GM23338 (cell line): ENCODE data around the gene MTCL1. TPM values are rescaled to one million over a fixed set of nuclear protein-coding genes. Genes with fewer than 3 reads are reported as not detected.

Experiments used
- ATAC-seq: fragments of 200-7000 bp; cut with Tn5 transposase; 3 replicates; pipeline ENCODE4 v1.9.1; 2020
- DNase-seq: peaks from one replicate; pipeline ENCODE4 v3.0.0-alpha.2; 2015; ENCODE audit warnings: low spot score
- H2AFZ ChIP-seq: fragments of 200-600 bp; sonication (generic); 2 replicates; pipeline ENCODE4 v1.8.0; 2016; ENCODE audit warnings: antibody characterized with exemption, mild to moderate bottlenecking, moderate library complexity
- H3F3A ChIP-seq: fragments of 200-600 bp; sonication (generic); replicated peaks from 2 replicates; pipeline ENCODE4 v1.8.0; 2017; ENCODE audit warnings: antibody characterized with exemption, mixed run types, low read depth
- H3K27ac ChIP-seq: fragments of 200-600 bp; sonication (generic); 2 replicates; pipeline ENCODE4 v1.6.1; 2016; ENCODE audit warnings: low read depth
- H3K27me3 ChIP-seq: fragments of 200-600 bp; sonication (generic); 2 replicates; pipeline ENCODE4 v1.8.0; 2016; ENCODE audit warnings: mild to moderate bottlenecking, mixed run types, moderate library complexity; ENCODE audit not compliant: insufficient read depth
- H3K36me3 ChIP-seq: fragments of 200-600 bp; sonication (generic); 2 replicates; pipeline ENCODE4 v1.8.0; 2016; ENCODE audit warnings: mild to moderate bottlenecking; ENCODE audit not compliant: insufficient read depth
- H3K4me1 ChIP-seq: fragments of 200-600 bp; sonication (generic); 2 replicates; pipeline ENCODE4 v1.8.0; 2016; ENCODE audit warnings: mild to moderate bottlenecking, moderate library complexity; ENCODE audit not compliant: insufficient read depth
- H3K4me2 ChIP-seq: fragments of 200-600 bp; sonication (generic); 2 replicates; pipeline ENCODE4 v1.7.1; 2017; ENCODE audit warnings: mixed run types
- H3K4me3 ChIP-seq: fragments of 200-600 bp; sonication (generic); 2 replicates; pipeline ENCODE4 v1.6.1; 2016; ENCODE audit warnings: mixed run types
- H3K79me2 ChIP-seq: fragments of 200-600 bp; sonication (generic); replicated peaks from 2 replicates; pipeline ENCODE4 v1.8.0; 2017; ENCODE audit warnings: mild to moderate bottlenecking; ENCODE audit not compliant: insufficient read depth
- H3K9me2 ChIP-seq: fragments of 200-600 bp; sonication (generic); 2 replicates; pipeline ENCODE4 v1.8.0; 2017; ENCODE audit not compliant: insufficient read depth
- H4K20me1 ChIP-seq: fragments of 200-600 bp; sonication (generic); replicated peaks from 2 replicates; pipeline ENCODE4 v1.8.0; 2017; ENCODE audit warnings: mild to moderate bottlenecking; ENCODE audit not compliant: insufficient read depth
- H3K27ac Mint-ChIP-seq: 2 replicates; pipeline ENCODE4 v1.8.0; 2020; ENCODE audit warnings: inconsistent platforms, mild to moderate bottlenecking, moderate library complexity, mixed read lengths
- H3K27me3 Mint-ChIP-seq: 3 replicates; pipeline ENCODE4 v1.8.0; 2022; ENCODE audit warnings: low read depth, mild to moderate bottlenecking, moderate library complexity, mixed read lengths, inconsistent platforms; ENCODE audit not compliant: insufficient read depth, poor library complexity
- H3K36me3 Mint-ChIP-seq: 3 replicates; pipeline ENCODE4 v1.8.0; 2021; ENCODE audit warnings: low read depth, mild to moderate bottlenecking, inconsistent platforms, moderate library complexity, mixed read lengths
- H3K4me1 Mint-ChIP-seq: 3 replicates; pipeline ENCODE4 v1.8.0; 2020; ENCODE audit warnings: mild to moderate bottlenecking, inconsistent platforms, mixed read lengths
- H3K4me3 Mint-ChIP-seq: 3 replicates; pipeline ENCODE4 v1.8.0; 2021; ENCODE audit warnings: moderate library complexity, mild to moderate bottlenecking, inconsistent platforms, mixed read lengths
- H3K9me3 Mint-ChIP-seq: 3 replicates; pipeline ENCODE4 v1.8.0; 2020; ENCODE audit warnings: moderate library complexity, mild to moderate bottlenecking, inconsistent platforms, mixed read lengths
- CREB1 ChIP-seq: fragments of 250-450 bp; sonication (Bioruptor Pico); IDR thresholded peaks from 2 replicates; pipeline ENCODE4 v1.5.0; 2020; ENCODE audit warnings: low read depth, mild to moderate bottlenecking, moderate library complexity
- CTCF ChIP-seq, 2 experiments: fragments of 200-600 bp in 1 of 2; sonication (generic) in 1 of 2; conservative IDR thresholded peaks; 2 replicates each; pipeline versions ENCODE4 v1.5.1 to v1.6.1; 2016 to 2017; ENCODE audit warnings: antibody characterized with exemption in 2 of 2, low read depth in 2 of 2, mild to moderate bottlenecking in 2 of 2, moderate library complexity in 1 of 2
- EZH2 ChIP-seq: fragments of 200-600 bp; sonication (generic); IDR thresholded peaks from one replicate; pipeline ENCODE4 v1.8.0; 2017; ENCODE audit warnings: antibody characterized with exemption, mild to moderate bottlenecking, low read depth; ENCODE audit not compliant: unreplicated experiment
- EZH2phosphoT487 ChIP-seq: fragments of 200-600 bp; sonication (generic); IDR thresholded peaks from one replicate; pipeline ENCODE4 v1.8.1; 2018; ENCODE audit warnings: antibody characterized with exemption; ENCODE audit not compliant: unreplicated experiment
- JUNB ChIP-seq: IDR thresholded peaks from one replicate; pipeline ENCODE4 v1.6.1; 2016; ENCODE audit warnings: antibody characterized with exemption; ENCODE audit not compliant: unreplicated experiment
- NANOG ChIP-seq: IDR thresholded peaks from 2 replicates; pipeline ENCODE4 v1.6.1; 2016; ENCODE audit warnings: antibody characterized with exemption, borderline replicate concordance
- POLR2AphosphoS5 ChIP-seq: IDR thresholded peaks from 2 replicates; pipeline ENCODE4 v1.6.1; 2016; ENCODE audit warnings: antibody characterized with exemption, low read depth
- STAT1 ChIP-seq: IDR thresholded peaks from one replicate; pipeline ENCODE4 v1.6.1; 2016; ENCODE audit warnings: antibody characterized with exemption; ENCODE audit not compliant: unreplicated experiment
- ZNF114 ChIP-seq: fragments of 250-450 bp; sonication (Bioruptor Pico); IDR thresholded peaks from 2 replicates; pipeline ENCODE4 v1.5.0; 2020; ENCODE audit warnings: mild to moderate bottlenecking, moderate library complexity
- ZNF331 ChIP-seq: fragments of 250-450 bp; sonication (Bioruptor Pico); IDR thresholded peaks from 2 replicates; pipeline ENCODE4 v1.5.0; 2020; ENCODE audit warnings: low read depth, mild to moderate bottlenecking, moderate library complexity
- ZNF462 ChIP-seq: fragments of 250-450 bp; sonication (Bioruptor Pico); IDR thresholded peaks from 2 replicates; pipeline ENCODE4 v1.5.0; 2020; ENCODE audit warnings: mild to moderate bottlenecking, moderate library complexity
- polyA plus RNA-seq: library from polyadenylated mRNA; unstranded; fragments of >200 nt; fragmentation: Nextera tagmentation; extraction: Ambion mirVana; gene quantifications from 2 replicates; pipeline ENCODE4 v1.2.1, GENCODE V29; 2016
- total RNA-seq: library from RNA; depleted of rRNA; stranded (reverse); fragments of >200 nt; shearing (Covaris generic); gene quantifications from 2 replicates; pipeline ENCODE4 v1.2.3, GENCODE V29; 2014
- TF ChIP-seq, protein P1 (sequence below): IDR thresholded peaks from one replicate; pipeline ENCODE4 v1.6.1; 2018; ENCODE audit warnings: antibody characterized with exemption; ENCODE audit not compliant: unreplicated experiment
- TF ChIP-seq, protein P2 (sequence below): IDR thresholded peaks from 2 replicates; pipeline ENCODE4 v1.6.1; 2016; ENCODE audit warnings: antibody characterized with exemption

The MTCL1 gene
- total and polyA plus RNA-seq, 2 experiments from 2014 or later: 14.4 to 45.0 TPM

DNA sequence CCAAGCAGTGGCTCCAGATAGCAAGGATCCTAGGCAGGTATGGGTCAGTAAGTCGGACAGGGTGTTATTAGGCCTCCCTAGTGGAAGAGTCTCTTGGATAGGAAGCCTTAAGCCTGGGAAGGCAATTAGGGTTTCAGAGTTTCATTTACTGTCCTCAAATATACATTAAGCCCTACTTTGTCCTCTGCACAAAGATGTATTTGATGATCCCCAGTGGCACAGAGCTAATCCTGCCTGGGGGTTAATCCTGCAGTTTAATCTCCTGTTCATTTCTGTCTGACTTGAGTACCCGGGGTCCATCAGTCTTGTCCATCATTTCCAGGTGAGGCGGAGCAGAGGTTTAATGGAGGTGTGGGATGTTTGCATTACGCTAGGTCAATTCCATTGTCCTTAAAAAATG, 62.0 kb downstream of the MTCL1 start:
- H3K27ac Mint-ChIP-seq: no peak overlapping the region; the same call in 1 of the 2 replicates
- no peak for ATAC-seq
- no peak for DNase-seq
- H3F3A ChIP-seq: no peaks in the 10 kb centered on the region
- no peak overlapping the region for H2AFZ ChIP-seq
- no peaks in the 10 kb centered on the region for H4K20me1 ChIP-seq
- H3K36me3 Mint-ChIP-seq: peaks cover 25% of the 10 kb centered on the region
- no peaks in the 10 kb centered on the region; the same call in 1 of the 2 replicates for H3K36me3 ChIP-seq
- no peak overlapping the region for H3K4me3 Mint-ChIP-seq
- no peaks in the 10 kb centered on the region for H3K79me2 ChIP-seq
- H3K9me3 Mint-ChIP-seq: no peaks in the 10 kb centered on the region
- H3K9me2 ChIP-seq: no peaks in the 10 kb centered on the region
- H3K4me1 ChIP-seq: peaks cover 8% of the 10 kb centered on the region
- H3K27me3 ChIP-seq: no peaks in the 10 kb centered on the region
- no peak overlapping the region for H3K4me2 ChIP-seq
- TF ChIP-seq, protein P1, sequence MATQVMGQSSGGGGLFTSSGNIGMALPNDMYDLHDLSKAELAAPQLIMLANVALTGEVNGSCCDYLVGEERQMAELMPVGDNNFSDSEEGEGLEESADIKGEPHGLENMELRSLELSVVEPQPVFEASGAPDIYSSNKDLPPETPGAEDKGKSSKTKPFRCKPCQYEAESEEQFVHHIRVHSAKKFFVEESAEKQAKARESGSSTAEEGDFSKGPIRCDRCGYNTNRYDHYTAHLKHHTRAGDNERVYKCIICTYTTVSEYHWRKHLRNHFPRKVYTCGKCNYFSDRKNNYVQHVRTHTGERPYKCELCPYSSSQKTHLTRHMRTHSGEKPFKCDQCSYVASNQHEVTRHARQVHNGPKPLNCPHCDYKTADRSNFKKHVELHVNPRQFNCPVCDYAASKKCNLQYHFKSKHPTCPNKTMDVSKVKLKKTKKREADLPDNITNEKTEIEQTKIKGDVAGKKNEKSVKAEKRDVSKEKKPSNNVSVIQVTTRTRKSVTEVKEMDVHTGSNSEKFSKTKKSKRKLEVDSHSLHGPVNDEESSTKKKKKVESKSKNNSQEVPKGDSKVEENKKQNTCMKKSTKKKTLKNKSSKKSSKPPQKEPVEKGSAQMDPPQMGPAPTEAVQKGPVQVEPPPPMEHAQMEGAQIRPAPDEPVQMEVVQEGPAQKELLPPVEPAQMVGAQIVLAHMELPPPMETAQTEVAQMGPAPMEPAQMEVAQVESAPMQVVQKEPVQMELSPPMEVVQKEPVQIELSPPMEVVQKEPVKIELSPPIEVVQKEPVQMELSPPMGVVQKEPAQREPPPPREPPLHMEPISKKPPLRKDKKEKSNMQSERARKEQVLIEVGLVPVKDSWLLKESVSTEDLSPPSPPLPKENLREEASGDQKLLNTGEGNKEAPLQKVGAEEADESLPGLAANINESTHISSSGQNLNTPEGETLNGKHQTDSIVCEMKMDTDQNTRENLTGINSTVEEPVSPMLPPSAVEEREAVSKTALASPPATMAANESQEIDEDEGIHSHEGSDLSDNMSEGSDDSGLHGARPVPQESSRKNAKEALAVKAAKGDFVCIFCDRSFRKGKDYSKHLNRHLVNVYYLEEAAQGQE: no peak
- TF ChIP-seq NANOG (no peak), ZNF114 (CRISPR knock-in tag) (no peak), ZNF331 (CRISPR knock-in tag) (no peak), EZH2phosphoT487 (no peak), POLR2AphosphoS5 (no peak), STAT1 (no peak), JUNB (no peak), ZNF462 (CRISPR knock-in tag) (no peak), EZH2 (no peak), CTCF (conservative IDR thresholded peaks at IDR 0.05; ENCODE audit: low read depth in 2 of 2) (no peak), CREB1 (CRISPR knock-in tag) (no peak)
- TF ChIP-seq, protein P2, sequence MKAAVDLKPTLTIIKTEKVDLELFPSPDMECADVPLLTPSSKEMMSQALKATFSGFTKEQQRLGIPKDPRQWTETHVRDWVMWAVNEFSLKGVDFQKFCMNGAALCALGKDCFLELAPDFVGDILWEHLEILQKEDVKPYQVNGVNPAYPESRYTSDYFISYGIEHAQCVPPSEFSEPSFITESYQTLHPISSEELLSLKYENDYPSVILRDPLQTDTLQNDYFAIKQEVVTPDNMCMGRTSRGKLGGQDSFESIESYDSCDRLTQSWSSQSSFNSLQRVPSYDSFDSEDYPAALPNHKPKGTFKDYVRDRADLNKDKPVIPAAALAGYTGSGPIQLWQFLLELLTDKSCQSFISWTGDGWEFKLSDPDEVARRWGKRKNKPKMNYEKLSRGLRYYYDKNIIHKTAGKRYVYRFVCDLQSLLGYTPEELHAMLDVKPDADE: no peak
- H3K4me3 ChIP-seq: no peak overlapping the region
- H3K27me3 Mint-ChIP-seq: peaks cover 4% of the 10 kb centered on the region
- H3K4me1 Mint-ChIP-seq: peaks cover 27% of the 10 kb centered on the region
- H3K27ac ChIP-seq: 0 out of 2 replicates have a peak overlapping the region, but pooled peaks have one; percentile 50
